CD4-positive, CD25-positive, alpha-beta regulatory T cell (primary cell): ENCODE measurements around the gene RAB11FIP4. TPM values are rescaled to one million over a fixed set of nuclear protein-coding genes. Genes with fewer than 3 reads are reported as not detected.

ENCODE experiments used
- ATAC-seq, 2 donors: fragments of 150-1000 bp; cut with Tn5 transposase; one replicate each; pipeline ENCODE4 v1.10.0; 2021; ENCODE audit warnings: low read depth in 2 of 2, moderate number of reproducible peaks in 2 of 2, moderate library complexity in 1 of 2
- DNase-seq, 3 donors: peaks; one replicate each; pipeline versions ENCODE4 v3.0.0 to v3.0.0-alpha.2; 2012 to 2022; ENCODE audit warnings: mixed read lengths in 1 of 3
- H3K27ac ChIP-seq: one replicate; pipeline ENCODE4 v1.7.0; 2013; ENCODE audit warnings: mild to moderate bottlenecking, low read length; ENCODE audit not compliant: insufficient read depth, poor library complexity, severe bottlenecking
- H3K27me3 ChIP-seq: one replicate; pipeline ENCODE4 v1.7.0; 2013; ENCODE audit warnings: low read length; ENCODE audit not compliant: control insufficient read depth, insufficient read depth
- H3K36me3 ChIP-seq: one replicate; pipeline ENCODE4 v1.7.0; 2013; ENCODE audit warnings: mild to moderate bottlenecking, low read length, moderate library complexity; ENCODE audit not compliant: control insufficient read depth, insufficient read depth
- H3K4me1 ChIP-seq: 2 replicates; pipeline ENCODE4 v1.7.0; 2013; ENCODE audit warnings: mild to moderate bottlenecking, low read length; ENCODE audit not compliant: insufficient read depth, control insufficient read depth, poor library complexity, severe bottlenecking
- H3K4me3 ChIP-seq: one replicate; pipeline ENCODE4 v1.7.0; 2013; ENCODE audit warnings: low read depth, mild to moderate bottlenecking, low read length, moderate library complexity
- H3K9me3 ChIP-seq, 2 experiments: 1 replicate in 1 of 2; 2 replicates in 1 of 2; pipeline ENCODE4 v1.7.0; 2013; ENCODE audit warnings: low read length in 2 of 2, mild to moderate bottlenecking in 1 of 2, moderate library complexity in 1 of 2; ENCODE audit not compliant: control insufficient read depth in 2 of 2
- H3K27ac Mint-ChIP-seq, 3 donors: one replicate each; pipeline ENCODE4 v1.8.0; 2020 to 2022; ENCODE audit warnings: mild to moderate bottlenecking in 3 of 3, mixed read lengths in 3 of 3, moderate library complexity in 2 of 3
- H3K27me3 Mint-ChIP-seq: one replicate; pipeline ENCODE4 v1.8.0; 2022; ENCODE audit warnings: mild to moderate bottlenecking, mixed read lengths
- H3K36me3 Mint-ChIP-seq: one replicate; pipeline ENCODE4 v1.8.0; 2020; ENCODE audit warnings: mixed read lengths
- H3K4me1 Mint-ChIP-seq, 4 donors: one replicate each; pipeline ENCODE4 v1.8.0; 2020 to 2022; ENCODE audit warnings: mixed read lengths in 4 of 4, mild to moderate bottlenecking in 1 of 4
- H3K4me3 Mint-ChIP-seq, 4 donors: one replicate each; pipeline ENCODE4 v1.8.0; 2020 to 2022; ENCODE audit warnings: mild to moderate bottlenecking in 4 of 4, mixed read lengths in 4 of 4, moderate library complexity in 3 of 4
- H3K9me3 Mint-ChIP-seq, 7 donors: one replicate each; pipeline ENCODE4 v1.8.0; 2020 to 2022; ENCODE audit warnings: mixed read lengths in 7 of 7, mild to moderate bottlenecking in 3 of 7, moderate library complexity in 2 of 7
- polyA plus RNA-seq, 4 donors: library from polyadenylated mRNA; unstranded; fragments of 300-500 nt; fragmentation: Illumina TruSeq; gene quantifications; one replicate each; pipeline ENCODE4 v1.2.3, GENCODE V29; 2021
- total RNA-seq: library from RNA; stranded (reverse); gene quantifications from one replicate; pipeline ENCODE4 v1.2.3, GENCODE V29; 2022

Gene RAB11FIP4
- total and polyA plus RNA-seq, 5 donors from 2014 or later, result 23.1 to 79.7 (median 23.6) TPM

DNA sequence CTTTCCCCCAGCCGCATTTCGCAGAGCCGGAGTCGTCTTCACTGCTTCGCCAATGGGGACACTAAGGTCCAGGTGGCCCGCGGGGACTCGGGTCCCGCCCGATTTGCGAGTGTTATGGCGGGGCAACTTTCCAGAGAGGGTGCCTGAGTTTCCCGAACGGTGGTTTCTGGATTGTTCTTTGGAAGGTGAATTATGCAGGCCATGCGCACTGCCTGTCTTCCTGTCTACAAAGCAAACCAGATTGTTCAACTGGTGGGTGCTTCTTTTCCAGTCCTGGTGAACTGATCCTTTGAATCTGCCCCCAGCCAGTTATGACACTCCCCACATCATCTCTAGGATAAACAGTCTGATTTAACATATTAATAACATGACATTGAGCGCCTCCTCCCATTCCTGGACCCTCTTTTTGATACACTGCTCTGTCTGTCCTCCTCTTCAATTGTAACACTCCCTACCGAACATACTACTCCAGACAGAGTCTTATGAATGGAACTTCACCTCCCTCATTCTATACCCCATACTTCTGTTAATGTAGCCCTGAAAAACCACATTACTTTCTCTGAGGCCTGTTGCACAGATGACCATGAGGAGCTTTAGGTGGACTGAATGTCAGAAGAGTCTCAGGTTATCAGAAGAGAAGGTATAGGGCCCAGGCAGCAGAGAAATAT, 159.0 kb downstream of the RAB11FIP4 start:
- Mint-ChIP-seq H3K27ac (peak overlapping the region; percentile 83 to 97 (median 92)), H3K4me3 (peak overlapping the region; percentile 91 to 96 (median 94)), H3K27me3 (peaks cover 26% of the 10 kb centered on the region), H3K9me3 (peaks cover 0 to 2% (median 0%) of the 10 kb centered on the region in 7 donors), H3K36me3 (no peaks in the 10 kb centered on the region), H3K4me1 (peaks cover 11 to 39% (median 25%) of the 10 kb centered on the region in 4 donors)
- Histone ChIP-seq H3K36me3 (no peaks in the 10 kb centered on the region), H3K27me3 (no peaks in the 10 kb centered on the region), H3K9me3 (no peaks in the 10 kb centered on the region), H3K4me3 (peak overlapping the region; percentile 66), H3K27ac (no peak overlapping the region), H3K4me1 (peaks cover 14% of the 10 kb centered on the region)
- no peak for DNase-seq
- no peak for ATAC-seq

- peaks cover 0 to 2% (median 0%) of the 10 kb centered on the region in 7 donors for H3K9me3 Mint-ChIP-seq
- no peaks in the 10 kb centered on the region for H3K9me3 ChIP-seq
- H3K4me1 ChIP-seq, result peaks cover 14% of the 10 kb centered on the region
- ATAC-seq (no peak), DNase-seq (no peak)
- no peaks in the 10 kb centered on the region for H3K36me3 ChIP-seq
- H3K4me1 Mint-ChIP-seq, result peaks cover 8 to 38% (median 25%) of the 10 kb centered on the region in 4 donors
- peaks cover 30% of the 10 kb centered on the region for H3K27me3 Mint-ChIP-seq
- H3K4me3 Mint-ChIP-seq, result peak overlapping the region in 3 of 4 donors; percentile 21 to 78 (median 48)
- no peak overlapping the region for H3K27ac ChIP-seq
- no peaks in the 10 kb centered on the region for H3K36me3 Mint-ChIP-seq
- H3K27ac Mint-ChIP-seq, result no peak overlapping the region
- H3K27me3 ChIP-seq, result no peaks in the 10 kb centered on the region
- no peak overlapping the region for H3K4me3 ChIP-seq
Measured at GRCh38 chr17:31552568-31552967, 161.1 kb downstream of the RAB11FIP4 start.

DNA sequence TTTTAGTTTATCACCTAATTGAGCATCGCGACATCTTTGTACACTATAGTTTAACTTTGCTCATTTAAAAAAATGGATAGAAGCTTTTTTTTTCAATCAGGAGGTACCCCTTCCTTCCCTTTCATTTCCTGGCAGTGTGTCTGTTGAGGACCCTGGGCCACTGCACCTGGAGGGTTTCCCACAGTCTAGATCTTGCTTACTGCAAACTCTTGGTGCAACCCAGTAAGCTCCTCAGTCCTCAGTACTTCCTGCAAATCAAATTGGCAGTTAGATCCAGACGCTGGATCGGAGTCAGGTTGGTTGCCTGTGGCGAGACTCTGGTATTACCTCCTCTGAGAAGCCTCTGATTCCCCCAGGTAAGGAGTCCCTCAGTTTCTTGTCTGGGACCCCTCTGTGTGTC, 162.0 kb downstream of the RAB11FIP4 start:
- H3K4me1 Mint-ChIP-seq, result peaks cover 7 to 35% (median 23%) of the 10 kb centered on the region in 4 donors
- H3K27me3 ChIP-seq, result no peaks in the 10 kb centered on the region
- H3K4me3 ChIP-seq, result no peak overlapping the region
- H3K36me3 Mint-ChIP-seq, result no peaks in the 10 kb centered on the region
- DNase-seq (no peak), ATAC-seq (no peak)
- H3K27ac Mint-ChIP-seq, result no peak overlapping the region
- peaks cover 38% of the 10 kb centered on the region for H3K27me3 Mint-ChIP-seq
- H3K27ac ChIP-seq, result no peak overlapping the region
- H3K36me3 ChIP-seq, result no peaks in the 10 kb centered on the region
- peak overlapping the region in 2 of 4 donors; percentile 46 to 71 for H3K4me3 Mint-ChIP-seq
- peaks cover 14% of the 10 kb centered on the region for H3K4me1 ChIP-seq
- H3K9me3 ChIP-seq, result no peaks in the 10 kb centered on the region
- peaks cover 0 to 2% (median 0%) of the 10 kb centered on the region in 7 donors for H3K9me3 Mint-ChIP-seq

DNA sequence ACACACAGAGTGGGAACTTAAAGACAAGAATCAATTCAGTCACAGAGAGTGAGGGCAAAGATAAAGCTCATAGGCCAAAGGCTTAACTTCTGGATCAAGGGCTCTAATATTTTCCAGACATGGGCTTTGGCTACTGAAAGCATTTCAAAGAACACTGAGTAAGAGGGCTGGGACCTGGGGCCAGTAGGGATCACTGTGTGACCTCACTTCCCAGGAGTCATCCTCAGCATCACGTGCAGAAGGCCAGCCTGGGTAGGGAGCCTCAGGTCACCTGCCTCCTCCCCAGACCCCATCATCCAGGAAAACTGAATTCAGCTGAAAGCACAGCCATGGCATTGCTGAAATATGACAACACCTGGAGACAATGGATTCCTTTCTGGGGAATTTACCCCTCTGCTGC, 163.5 kb downstream of the RAB11FIP4 start:
- DNase-seq, result no peak
- no peaks in the 10 kb centered on the region for H3K27me3 ChIP-seq
- H3K4me1 ChIP-seq, result peaks cover 18% of the 10 kb centered on the region
- H3K9me3 Mint-ChIP-seq, result peaks cover 0 to 2% (median 0%) of the 10 kb centered on the region in 7 donors
- H3K9me3 ChIP-seq, result no peaks in the 10 kb centered on the region
- no peaks in the 10 kb centered on the region for H3K36me3 Mint-ChIP-seq
- no peak overlapping the region for H3K4me3 ChIP-seq
- peaks cover 40% of the 10 kb centered on the region for H3K27me3 Mint-ChIP-seq
- peak overlapping the region in 1 of 4 donors; percentile 41 for H3K4me3 Mint-ChIP-seq
- H3K27ac Mint-ChIP-seq, result no peak overlapping the region
- ATAC-seq, result no peak
- H3K27ac ChIP-seq, result no peak overlapping the region
- H3K4me1 Mint-ChIP-seq, result peaks cover 7 to 28% (median 19%) of the 10 kb centered on the region in 4 donors
- no peaks in the 10 kb centered on the region for H3K36me3 ChIP-seq

DNA sequence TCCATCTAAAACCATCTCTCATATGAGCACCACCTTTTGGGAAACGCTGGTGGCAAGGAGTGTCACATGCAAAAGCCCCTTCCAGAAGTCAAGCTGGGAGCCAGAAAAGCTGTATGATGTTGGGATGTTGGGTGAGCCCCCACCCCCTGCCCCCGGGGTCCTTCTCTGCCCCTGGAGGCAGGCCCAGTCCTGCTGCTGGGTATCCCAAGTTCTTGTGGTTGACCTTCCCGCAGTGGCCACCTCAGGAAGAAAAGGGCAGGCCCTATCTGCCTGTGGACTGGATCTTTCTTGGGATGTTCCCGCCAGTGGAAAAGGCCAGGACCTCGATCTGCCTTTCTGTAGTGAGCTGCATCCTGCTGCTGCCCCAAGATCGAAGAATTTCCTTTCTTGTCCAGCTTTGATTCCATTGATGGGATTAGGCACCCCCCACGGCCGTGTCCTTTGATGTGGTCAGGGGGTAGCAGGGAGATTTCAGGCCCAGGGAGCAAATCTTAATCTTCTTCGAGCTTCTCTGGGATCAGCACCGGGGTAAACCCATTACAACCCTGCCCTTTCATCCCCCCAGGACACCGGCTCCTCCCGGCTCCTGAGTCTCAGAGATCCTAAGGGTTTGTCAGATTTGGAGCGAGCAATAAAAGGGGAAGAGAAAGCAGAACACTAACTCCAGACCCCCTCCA, 165.6 kb downstream of the RAB11FIP4 start:
- Mint-ChIP-seq H3K27me3 (peaks cover 44% of the 10 kb centered on the region), H3K4me1 (peaks cover 0 to 18% (median 10%) of the 10 kb centered on the region in 4 donors), H3K27ac (no peak overlapping the region), H3K4me3 (peak overlapping the region in 1 of 4 donors; percentile 5), H3K9me3 (no peaks in the 10 kb centered on the region), H3K36me3 (no peaks in the 10 kb centered on the region)
- Histone ChIP-seq H3K27ac (no peak overlapping the region), H3K9me3 (no peaks in the 10 kb centered on the region), H3K4me1 (peaks cover 9% of the 10 kb centered on the region), H3K36me3 (no peaks in the 10 kb centered on the region), H3K4me3 (no peak overlapping the region), H3K27me3 (peaks cover 4% of the 10 kb centered on the region)
- no peak for DNase-seq
- no peak for ATAC-seq

DNA sequence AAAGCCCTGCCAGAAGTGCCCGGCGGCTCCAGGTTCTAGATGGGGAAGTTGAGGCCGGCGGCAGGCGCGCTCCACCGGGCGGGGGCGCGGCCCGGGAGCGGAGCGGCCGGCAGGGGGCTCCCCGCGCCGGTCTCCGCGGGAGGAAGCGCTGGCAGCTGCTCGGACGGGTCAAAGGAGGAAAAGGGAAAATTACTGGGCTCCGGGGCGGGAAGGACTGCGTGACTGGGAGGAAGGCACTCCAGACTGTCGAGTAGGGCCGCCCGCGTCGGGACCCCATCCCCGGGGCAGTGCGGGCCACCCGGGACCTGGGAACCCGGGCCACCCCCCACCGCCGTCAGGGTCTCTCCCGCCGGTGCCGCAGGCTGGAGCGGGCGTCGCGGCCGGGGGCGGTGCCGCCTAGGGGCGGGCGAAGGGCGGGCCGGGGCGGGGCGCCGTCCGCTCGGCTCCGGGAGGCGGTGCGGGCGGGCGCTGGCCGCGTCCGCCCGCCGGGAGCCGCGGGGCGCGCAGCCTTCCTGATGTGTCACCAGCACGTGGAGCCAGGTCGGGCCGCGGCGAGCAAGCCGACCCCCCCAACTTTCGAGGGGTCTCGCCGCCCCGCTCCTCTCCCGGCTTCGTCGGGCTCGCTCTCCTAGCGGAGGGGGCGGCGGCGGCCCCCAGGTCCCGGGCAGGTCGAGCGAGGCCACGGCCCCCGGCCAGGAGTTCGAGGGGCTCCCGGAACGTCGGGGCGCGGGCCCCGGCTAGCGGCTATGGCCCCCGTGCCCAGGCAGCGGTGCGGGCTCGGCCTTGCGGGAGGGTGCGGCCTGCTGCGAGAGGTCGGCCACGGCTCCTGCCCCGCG, 167.5 kb downstream of the RAB11FIP4 start:
- peak; percentile 74 to 82 for ATAC-seq
- Mint-ChIP-seq H3K27me3 (peaks cover 42% of the 10 kb centered on the region), H3K36me3 (no peaks in the 10 kb centered on the region), H3K27ac (no peak overlapping the region), H3K9me3 (no peaks in the 10 kb centered on the region), H3K4me3 (peak overlapping the region; percentile 63 to 87 (median 74)), H3K4me1 (peaks cover 0 to 12% (median 5%) of the 10 kb centered on the region in 4 donors)
- peaks cover 9% of the 10 kb centered on the region for H3K4me1 ChIP-seq
- H3K4me3 ChIP-seq, result no peak overlapping the region
- peaks cover 4% of the 10 kb centered on the region for H3K27me3 ChIP-seq
- no peaks in the 10 kb centered on the region for H3K9me3 ChIP-seq
- no peak overlapping the region for H3K27ac ChIP-seq
- H3K36me3 ChIP-seq, result no peaks in the 10 kb centered on the region
- peak; percentile 23 to 48 (median 40) for DNase-seq

DNA sequence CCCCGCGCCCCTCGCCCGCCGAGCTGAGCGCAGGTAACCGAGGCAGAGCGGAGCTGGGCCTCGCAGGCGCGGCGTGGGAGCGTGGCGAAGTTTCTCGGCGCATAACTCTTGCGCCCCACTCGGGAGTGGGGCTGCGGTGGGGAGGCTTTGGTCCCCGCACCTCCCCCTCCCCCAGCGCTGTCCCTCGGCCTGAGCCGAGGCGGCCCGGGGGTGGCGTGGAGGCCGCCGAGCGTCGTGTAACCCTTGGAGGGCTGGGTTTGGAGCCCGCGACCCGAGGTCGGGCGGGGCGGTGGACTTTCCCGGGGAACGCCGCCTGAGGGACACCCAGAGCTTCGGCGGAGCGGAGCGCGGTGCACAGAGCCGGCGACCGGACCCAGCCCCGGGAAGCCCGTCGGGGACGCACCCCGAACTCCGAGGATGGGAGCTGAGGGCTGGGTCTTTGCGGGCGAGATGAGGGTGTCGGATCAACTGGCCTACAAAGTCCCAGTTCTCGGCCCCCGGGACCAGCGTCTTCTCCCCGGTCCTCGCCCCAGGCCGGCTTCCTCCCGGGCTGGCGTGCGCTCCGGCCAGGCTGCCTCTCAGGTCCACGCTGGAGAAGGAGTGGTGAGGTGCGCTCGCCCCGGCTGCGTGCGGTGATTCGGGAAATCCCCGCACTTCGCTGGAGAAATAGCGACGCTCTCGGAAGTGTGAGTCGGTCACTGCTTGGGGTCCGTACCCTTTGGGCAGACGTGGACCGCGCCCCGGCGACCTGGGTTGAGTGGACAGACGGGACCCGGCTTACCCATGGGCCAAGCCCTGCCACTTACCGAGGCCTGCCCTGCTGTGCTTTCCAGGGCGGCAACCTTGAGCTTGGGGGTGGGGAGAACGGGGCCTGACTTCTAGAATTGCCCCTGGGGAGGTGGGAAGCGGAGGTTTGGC, 168.4 kb downstream of the RAB11FIP4 start:
- no peaks in the 10 kb centered on the region for H3K9me3 Mint-ChIP-seq
- peaks cover 0 to 11% (median 4%) of the 10 kb centered on the region in 4 donors for H3K4me1 Mint-ChIP-seq
- H3K4me3 Mint-ChIP-seq, result peak overlapping the region; percentile 72 to 83 (median 74)
- Histone ChIP-seq H3K4me1 (peaks cover 9% of the 10 kb centered on the region), H3K36me3 (no peaks in the 10 kb centered on the region), H3K4me3 (no peak overlapping the region), H3K9me3 (no peaks in the 10 kb centered on the region), H3K27ac (no peak overlapping the region), H3K27me3 (peaks cover 4% of the 10 kb centered on the region)
- ATAC-seq (no peak), DNase-seq (no peak)
- peaks cover 35% of the 10 kb centered on the region for H3K27me3 Mint-ChIP-seq
- no peaks in the 10 kb centered on the region for H3K36me3 Mint-ChIP-seq
- no peak overlapping the region for H3K27ac Mint-ChIP-seq
